Measurements from ENCODE around the gene KCNC2.

The KCNC2 gene

GRCh38 chr12:75047885-75048525 is 161.6 kb downstream of the KCNC2 start:
- DNase-seq = no peak

- no peak for DNase-seq
These were observed 167.5 kb downstream of the KCNC2 start for GRCh38 chr12:75042125-75042524.

- no peak for DNase-seq
These were observed 168.2 kb downstream of the KCNC2 start for GRCh38 chr12:75041472-75041871.

GRCh38 chr12:75020068-75020557 is 189.5 kb downstream of the KCNC2 start:
- DNase-seq = no peak

- no peak for DNase-seq
These were observed 198.5 kb downstream of the KCNC2 start for GRCh38 chr12:75011120-75011519.

- DNase-seq = no peak
These were observed 202.5 kb downstream of the KCNC2 start for GRCh38 chr12:75007133-75007532.

- DNase-seq = no peak
These were observed 209.5 kb downstream of the KCNC2 start for GRCh38 chr12:75000120-75000519.

GRCh38 chr12:74999474-74999873 is 210.2 kb downstream of the KCNC2 start:
- DNase-seq = no peak

Data from stimulated activated CD4-positive, alpha-beta T cell treated with anti-CD3 and anti-CD28 coated beads, Interleukin-1b, Interleukin-23, amount 100 ng/mL, for 48 hours (primary cell).